GM18507 (cell line): Measurements from ENCODE around the gene FAAP20.

ENCODE experiments used
- DNase-seq: peaks from one replicate; pipeline ENCODE4 v3.0.0; 2011; ENCODE audit warnings: low read depth; ENCODE audit not compliant: insufficient read length; ENCODE audit errors: extremely low spot score
- FAIRE-seq: peaks from 2 replicates; lab custom pipeline; 2011; peaks lifted over from hg19 to GRCh38; lab: Jason Lieb, UNC

FAAP20 gene

DNA sequence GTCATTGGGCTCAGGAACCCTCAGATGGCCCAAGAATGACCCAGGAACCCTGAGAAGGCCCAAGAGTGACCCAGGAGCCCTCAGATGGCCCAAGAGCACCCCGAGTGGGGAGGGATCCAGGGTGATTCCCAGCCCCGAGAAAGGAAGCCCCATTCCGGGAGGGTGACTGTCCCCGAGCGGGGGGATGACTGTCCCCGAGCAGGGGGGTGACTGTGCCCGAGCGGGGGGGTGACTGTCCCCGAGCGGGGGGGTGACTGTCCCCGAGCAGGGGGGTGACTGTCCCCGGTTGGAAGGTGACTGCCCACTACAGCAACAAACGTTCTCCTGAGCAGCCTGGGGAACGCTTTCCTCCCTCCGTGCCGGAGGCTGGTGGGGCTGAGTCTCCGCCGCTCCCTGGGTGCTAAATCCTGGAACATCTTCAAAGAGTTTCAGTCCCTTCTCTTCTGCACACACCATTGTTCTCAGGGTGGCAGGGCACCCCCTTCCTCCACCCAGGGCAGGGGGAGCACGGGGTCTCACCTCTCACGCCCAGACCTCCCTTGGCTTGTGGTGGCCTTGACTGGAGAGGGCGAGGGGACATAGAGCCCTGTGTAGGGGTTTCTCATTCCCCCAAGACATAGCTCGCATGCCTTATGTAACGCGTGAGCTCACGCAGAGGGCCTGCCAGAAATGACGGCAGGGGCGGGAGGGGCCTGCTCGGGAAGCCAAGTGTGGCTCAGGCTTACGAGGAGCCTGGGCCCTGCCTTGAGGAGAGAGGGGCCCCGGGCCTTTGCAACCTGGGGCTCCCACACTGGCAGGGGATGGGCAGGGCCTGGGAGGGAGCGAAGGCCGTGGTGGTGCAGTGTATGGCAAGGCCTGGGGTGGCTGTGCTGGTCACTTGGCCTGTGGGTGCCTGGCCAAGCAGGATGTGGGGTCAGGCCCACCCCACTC, 19.3 kb upstream of the FAAP20 start:
- no peak for FAIRE-seq
- no peak for DNase-seq

DNA sequence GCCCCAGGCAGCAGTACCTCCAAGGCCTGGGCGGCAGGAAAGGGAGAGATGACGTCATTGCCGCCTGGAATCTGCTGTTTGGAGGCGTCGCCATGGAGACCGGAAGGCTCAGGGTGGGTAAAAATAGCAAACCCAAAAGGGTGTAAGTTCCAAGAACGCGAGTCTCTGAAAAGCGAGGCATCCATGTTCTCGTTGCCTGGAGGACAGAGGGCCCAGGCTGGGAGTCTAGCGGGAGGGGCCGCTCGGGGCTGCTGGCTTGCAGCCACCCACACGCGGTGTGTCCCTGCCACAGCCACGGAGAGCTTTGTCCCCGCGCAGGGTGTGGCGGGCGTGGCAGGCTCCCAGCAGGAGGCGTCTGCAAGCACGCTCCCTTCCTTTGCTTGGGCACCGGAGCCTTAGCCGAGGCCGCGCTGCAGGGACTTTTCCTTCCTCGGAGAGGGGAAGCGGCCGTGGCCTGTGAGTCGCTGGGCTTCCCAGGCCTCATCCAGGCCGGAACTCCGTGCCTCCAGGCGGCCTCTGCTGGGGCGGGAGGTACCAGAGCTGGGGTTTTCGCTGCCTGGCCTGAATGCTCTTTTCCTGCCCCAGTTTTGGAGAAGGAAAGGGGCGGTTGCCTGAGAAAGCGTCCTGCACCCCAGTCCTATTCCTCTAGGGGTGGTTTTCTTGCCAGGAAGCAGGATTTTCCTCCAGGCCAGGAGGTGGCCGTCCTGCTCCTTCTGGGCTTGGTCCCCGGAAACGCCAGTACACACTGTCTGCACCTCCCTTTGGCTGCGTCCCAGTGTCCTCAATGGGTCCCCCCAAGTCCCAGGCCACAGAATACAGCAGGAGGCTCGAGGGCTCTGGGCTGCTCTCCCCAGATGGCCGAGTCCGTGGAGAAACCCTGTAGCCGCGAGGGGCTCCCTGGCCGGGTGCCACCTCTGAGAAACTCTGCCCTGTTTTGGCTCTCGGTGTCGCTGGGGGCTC, 18.2 kb upstream of the FAAP20 start:
- FAIRE-seq (no peak), DNase-seq (no peak)

- DNase-seq = no peak
- FAIRE-seq = no peak
Observed at GRCh38 chr1:2212274-2212531, 17.6 kb upstream of the FAAP20 start.

DNA sequence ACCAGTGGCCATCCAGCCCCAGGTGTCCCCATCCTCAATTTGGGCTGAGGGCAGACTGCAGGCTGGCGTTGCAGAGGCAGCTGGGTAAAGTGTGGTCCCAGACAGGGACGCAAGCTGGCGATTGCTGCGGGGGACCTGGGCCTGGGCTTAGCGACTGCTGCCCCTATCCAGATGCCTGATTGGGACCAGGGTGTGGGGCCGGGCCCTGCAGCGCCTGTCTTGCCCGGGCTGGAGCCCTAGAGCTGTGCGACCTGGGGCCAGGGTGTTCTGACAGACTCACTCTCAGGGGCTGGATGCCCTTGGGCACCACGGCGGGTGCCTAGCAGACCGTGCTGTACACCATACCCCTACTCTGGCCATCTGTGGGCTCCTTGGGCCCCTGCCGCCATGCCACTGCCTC, 16.2 kb upstream of the FAAP20 start:
- no peak for DNase-seq
- FAIRE-seq = no peak

- no peak for DNase-seq
- no peak for FAIRE-seq
Observed at GRCh38 chr1:2210084-2210653, 15.6 kb upstream of the FAAP20 start.

- no peak for FAIRE-seq
- DNase-seq = no peak
Observed at GRCh38 chr1:2209400-2210083, 15.0 kb upstream of the FAAP20 start.

- DNase-seq (no peak), FAIRE-seq (no peak)
Observed at GRCh38 chr1:2208309-2209239, 14.0 kb upstream of the FAAP20 start.

GRCh38 chr1:2206813-2207487, 12.4 kb upstream of the FAAP20 start:
- DNase-seq (no peak), FAIRE-seq (no peak)

DNA sequence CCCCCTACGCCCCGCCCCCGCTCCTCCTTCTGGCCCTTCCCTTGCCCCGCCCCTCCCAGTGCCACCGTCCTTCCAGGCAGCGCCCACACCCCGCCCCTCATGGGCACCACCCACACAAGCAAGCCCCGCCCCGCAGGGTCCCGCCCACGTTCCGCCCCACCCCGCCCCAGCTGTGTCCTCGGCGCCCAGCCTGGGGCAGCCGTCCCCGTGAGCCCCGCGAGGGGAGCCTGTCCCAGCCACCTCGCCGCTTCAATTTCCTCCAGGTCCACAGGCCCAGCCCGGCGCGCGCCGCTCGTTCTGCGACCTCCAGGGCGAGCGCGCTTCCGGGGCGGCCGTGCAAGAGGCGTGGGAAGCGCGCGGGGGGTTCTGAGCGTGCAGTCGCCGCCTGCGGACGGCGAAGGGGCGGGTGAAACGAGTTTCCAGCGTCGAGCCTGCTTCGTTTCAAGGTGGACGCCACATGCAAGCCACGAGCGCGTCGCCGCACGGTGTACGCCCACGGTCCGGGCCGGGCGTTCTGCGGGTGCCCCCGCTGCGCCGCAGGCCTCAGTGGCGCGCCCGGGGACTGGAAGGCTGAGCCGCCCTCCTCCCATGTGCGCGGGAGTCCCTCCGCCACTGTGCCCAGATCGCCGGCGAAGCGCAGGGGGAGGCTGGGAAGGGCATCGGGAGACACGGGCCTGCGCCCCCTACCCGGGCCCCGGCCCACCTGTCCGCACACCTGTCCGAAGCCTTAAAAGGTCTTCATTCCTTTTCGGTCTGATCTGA, 10.8 kb upstream of the FAAP20 start:
- FAIRE-seq (peak; percentile 66), DNase-seq (peak; percentile 96)

- no peak for DNase-seq
- no peak for FAIRE-seq
Observed at GRCh38 chr1:2204415-2205190, 10.0 kb upstream of the FAAP20 start.

DNA sequence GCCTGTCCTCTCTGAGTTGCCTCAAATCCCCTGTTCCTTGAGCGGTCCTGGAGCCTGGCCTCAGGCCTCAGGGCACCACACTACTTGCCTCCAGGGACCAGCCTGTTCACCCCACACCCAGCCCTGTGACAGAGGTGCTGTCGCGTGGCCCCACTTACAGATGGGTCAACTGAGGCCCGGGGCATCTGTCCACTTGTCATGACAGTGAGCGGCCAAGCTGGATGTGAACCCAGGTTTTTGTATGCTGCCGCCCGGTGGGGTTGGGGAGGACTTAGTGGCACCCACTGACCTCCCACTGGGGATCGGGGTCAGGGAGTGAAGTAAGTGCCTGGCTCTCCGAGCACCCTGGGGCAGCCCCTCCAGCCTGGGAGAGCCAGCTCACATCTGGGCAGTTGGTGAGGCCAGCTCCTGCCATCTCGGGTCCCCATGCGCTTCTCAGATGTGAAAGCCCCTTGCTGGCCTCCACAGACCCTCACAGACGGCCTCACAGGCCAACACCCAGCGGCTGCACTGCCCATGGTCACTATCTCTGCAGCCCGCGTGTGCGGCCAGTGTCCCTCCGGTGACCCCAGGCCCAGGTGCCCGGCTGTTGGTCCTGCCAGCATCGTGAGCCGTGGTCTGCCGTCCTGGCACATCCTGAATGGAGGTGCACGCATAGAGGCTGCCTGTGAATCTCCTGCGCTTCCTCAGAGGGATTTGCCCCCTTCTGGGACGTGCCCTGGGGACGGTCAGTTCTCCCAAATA, 9.3 kb upstream of the FAAP20 start:
- FAIRE-seq (no peak), DNase-seq (no peak)

DNA sequence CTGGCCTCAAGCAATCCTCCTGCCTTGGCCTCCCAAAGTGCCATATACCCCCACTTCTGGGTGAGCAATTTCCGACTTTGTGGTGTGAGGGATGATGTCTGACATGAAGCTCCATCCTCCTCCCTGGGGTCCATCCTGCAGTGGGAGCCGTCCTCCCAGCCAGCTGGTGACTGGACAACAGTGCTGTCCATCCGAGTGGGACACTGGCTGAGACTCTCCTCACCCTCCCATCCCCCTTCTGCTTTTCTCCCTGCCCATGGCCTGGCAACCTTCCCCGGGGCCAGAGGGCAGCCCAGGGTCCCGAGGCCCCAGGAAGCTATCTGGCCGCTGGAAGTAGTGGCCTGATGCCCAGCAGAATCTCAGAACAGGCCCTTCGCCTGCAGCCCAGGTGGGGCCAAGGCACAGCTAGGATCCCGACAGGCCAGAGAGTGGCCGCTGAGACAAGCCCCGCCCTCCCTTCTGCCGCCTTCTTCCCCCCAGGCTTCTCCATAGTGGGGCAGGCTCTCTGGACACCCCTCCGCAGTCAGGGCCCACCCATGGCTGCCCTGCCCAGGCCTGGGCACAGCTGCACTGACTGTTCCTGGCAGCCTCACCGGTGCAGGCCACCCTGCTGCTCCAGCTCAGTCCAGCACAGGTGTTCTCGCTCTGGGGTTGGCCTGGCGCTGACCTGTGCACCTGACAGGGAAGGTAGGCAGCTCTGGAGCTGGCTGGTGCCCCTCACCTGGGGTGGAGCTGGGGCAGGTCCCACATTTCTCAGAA, 8.4 kb upstream of the FAAP20 start:
- FAIRE-seq = no peak
- no peak for DNase-seq

- FAIRE-seq (no peak), DNase-seq (no peak)
Observed at GRCh38 chr1:2202008-2202575, 7.5 kb upstream of the FAAP20 start.

DNA sequence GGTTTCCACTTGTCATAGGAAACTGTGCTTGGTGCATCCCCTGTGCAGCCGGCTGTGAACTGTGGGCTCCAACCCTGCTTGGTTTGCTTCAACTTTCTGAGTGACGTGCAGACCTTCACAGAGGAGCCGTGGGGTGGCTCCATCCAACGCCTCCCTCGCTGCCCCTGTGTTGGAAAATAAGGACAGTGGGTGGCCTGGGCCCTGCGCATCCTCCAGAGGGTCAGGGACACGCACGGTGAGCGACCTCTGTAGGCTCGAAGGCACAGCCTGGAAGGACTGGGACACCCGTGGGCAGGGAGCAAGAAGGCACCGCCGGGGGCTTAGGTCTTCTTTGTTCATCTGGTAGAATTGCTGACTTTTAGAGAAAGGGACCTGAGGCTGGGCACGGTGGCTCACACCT, 6.5 kb upstream of the FAAP20 start:
- FAIRE-seq = no peak
- DNase-seq = no peak

DNA sequence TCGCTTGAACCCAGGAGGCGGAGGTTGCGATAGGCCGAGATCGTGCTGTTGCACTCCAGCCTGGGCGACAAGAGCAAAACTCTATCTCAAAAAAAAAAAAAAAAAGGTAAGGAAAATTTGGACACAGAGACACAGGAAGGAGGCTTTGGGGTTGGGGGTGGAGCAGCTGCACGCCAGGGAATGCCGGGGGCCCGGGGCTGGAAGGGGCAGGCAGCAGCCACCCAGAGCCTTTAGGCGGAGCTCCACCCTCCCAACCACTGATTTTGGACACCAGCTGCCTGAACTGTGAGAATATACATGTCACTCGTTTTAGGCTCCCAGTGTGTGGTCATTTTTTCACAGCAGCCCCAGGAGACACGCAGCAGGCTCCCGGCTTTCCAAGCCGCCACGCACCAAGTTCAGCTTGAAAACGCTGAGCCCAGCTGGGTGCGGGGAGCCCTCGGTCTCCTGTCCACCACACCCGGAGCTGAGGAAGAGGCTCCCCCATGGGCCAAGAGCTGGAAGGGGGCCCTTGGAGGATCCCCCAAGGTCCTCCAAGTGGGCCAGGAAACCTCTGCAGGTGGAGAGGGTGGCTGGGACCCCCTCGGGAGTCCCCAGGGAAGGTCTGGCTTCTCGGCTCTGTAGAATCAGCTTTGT, 5.9 kb upstream of the FAAP20 start:
- FAIRE-seq = no peak
- DNase-seq = no peak
